IPS DF 6.9 (cell line): ENCODE results near the gene HDDC2.
"Not testable (repeated sequence)": the region's sequence is repeated elsewhere in the genome, so short reads cannot be mapped to it uniquely, and the experiment has no call there.

Source experiments
- DNase-seq: peaks from one replicate; pipeline ENCODE4 v3.0.0-alpha.2; 2013; ENCODE audit warnings: low read depth, low spot score
- H3K27ac ChIP-seq: one replicate; pipeline ENCODE4 v1.5.1; 2013; ENCODE audit warnings: low read length, control low read depth
- H3K27me3 ChIP-seq: 2 replicates; pipeline ENCODE4 v1.6.1; 2013; ENCODE audit warnings: mild to moderate bottlenecking, low read length; ENCODE audit not compliant: control insufficient read depth, insufficient read depth
- H3K36me3 ChIP-seq: 2 replicates; pipeline ENCODE4 v1.6.1; 2013; ENCODE audit warnings: low read length; ENCODE audit not compliant: control insufficient read depth, insufficient read depth
- H3K4me1 ChIP-seq: 2 replicates; pipeline ENCODE4 v1.6.1; 2013; ENCODE audit warnings: low read length; ENCODE audit not compliant: control insufficient read depth, insufficient read depth
- H3K4me3 ChIP-seq: 2 replicates; pipeline ENCODE4 v1.5.1; 2013; ENCODE audit warnings: mild to moderate bottlenecking, low read length
- H3K9me3 ChIP-seq: 2 replicates; pipeline ENCODE4 v1.6.1; 2013; ENCODE audit warnings: low read length, inconsistent platforms; ENCODE audit not compliant: control insufficient read depth, insufficient read depth
- WGBS: extraction: QIAGEN DNeasy Blood & Tissue Kit; methylation state at CpG from one replicate; pipeline ENCODE4 v1.1.7; 2013; ENCODE audit warnings: mixed read lengths, missing lambda C conversion rate; ENCODE audit not compliant: insufficient read length, insufficient coverage; 5-methylcytosine and 5-hydroxymethylcytosine counted together

The HDDC2 gene

DNA sequence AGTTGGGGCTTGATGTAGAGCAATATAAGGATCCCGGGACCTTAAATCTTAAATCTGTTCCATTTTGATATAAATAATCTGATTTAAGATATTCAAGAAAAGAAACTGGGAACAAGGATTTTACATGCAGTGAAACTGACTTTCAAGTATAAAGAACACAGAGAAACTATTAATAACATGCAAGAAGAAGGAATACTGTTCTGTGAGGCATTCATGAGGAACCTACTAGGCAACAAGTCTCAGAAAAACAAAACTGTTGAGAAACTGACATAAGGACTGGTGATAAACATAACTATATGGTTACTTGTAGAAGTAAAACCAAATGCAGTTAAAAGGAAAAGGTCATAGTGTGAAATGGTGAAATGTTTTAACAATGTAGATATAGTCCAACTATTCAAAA is 15.8 kb downstream of the HDDC2 start:
- WGBS, result no CpG with 5 or more reads among the region's 1 CpG
- H3K27ac ChIP-seq, result no peak overlapping the region
- H3K4me1 ChIP-seq, result no peaks in the 10 kb centered on the region
- no peak for DNase-seq
- H3K27me3 ChIP-seq, result no peaks in the 10 kb centered on the region
- H3K4me3 ChIP-seq, result no peak overlapping the region
- 0 out of 2 replicates have a peak, but pooled peaks cover 3% of the 10 kb centered on the region for H3K36me3 ChIP-seq
- H3K9me3 ChIP-seq, result no peaks in the 10 kb centered on the region

DNA sequence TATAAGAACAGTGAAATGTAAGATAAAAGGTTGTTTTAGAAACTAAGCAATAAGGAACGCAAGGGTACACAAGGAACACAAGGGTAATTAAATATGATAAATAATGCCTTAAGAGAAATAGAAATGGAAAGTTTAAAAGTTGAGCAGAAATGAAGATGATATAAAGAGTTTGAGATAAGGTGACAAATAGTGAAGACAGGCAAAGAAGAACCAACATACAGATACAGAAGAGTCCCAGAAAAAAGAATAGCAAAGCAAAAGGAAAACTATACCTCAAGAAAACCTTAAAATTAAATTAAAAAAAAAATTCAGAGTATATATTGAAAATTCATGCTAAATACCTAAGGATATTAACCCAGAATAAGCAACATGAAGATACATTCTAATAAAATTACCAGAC is 16.4 kb downstream of the HDDC2 start:
- H3K4me1 ChIP-seq, result no peaks in the 10 kb centered on the region; the same call in 1 of the 2 replicates
- H3K36me3 ChIP-seq, result 0 out of 2 replicates have a peak, but pooled peaks cover 5% of the 10 kb centered on the region
- H3K27ac ChIP-seq, result no peak overlapping the region
- no peak overlapping the region for H3K4me3 ChIP-seq
- H3K9me3 ChIP-seq, result no peaks in the 10 kb centered on the region
- 100% methylated on average over 1 of the region's 1 CpG for WGBS
- no peaks in the 10 kb centered on the region for H3K27me3 ChIP-seq
- DNase-seq, result no peak

DNA sequence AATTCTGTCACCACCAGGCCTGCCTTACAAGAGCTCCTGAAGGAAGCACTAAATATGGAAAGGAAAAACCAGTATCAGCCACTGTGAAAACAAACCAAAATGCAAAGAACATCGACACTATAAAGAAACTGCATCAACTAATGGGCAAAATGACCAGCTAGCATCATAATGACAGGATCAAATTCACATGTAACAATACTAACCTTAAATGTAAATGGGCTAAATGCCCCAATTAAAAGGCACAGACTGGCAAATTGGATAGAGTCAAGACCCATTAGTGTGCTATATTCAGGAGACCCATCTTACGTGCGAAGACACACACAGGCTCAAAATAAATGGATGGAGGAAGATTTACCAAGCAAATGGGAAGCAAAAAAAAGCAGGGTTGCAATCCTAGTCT is 19.3 kb downstream of the HDDC2 start:
- DNase-seq, H3K36me3 ChIP-seq, H3K9me3 ChIP-seq, H3K27me3 ChIP-seq, H3K4me3 ChIP-seq, H3K4me1 ChIP-seq, H3K27ac ChIP-seq: not testable (repeated sequence)
- no CpG with 5 or more reads among the region's 3 CpGs for WGBS

DNA sequence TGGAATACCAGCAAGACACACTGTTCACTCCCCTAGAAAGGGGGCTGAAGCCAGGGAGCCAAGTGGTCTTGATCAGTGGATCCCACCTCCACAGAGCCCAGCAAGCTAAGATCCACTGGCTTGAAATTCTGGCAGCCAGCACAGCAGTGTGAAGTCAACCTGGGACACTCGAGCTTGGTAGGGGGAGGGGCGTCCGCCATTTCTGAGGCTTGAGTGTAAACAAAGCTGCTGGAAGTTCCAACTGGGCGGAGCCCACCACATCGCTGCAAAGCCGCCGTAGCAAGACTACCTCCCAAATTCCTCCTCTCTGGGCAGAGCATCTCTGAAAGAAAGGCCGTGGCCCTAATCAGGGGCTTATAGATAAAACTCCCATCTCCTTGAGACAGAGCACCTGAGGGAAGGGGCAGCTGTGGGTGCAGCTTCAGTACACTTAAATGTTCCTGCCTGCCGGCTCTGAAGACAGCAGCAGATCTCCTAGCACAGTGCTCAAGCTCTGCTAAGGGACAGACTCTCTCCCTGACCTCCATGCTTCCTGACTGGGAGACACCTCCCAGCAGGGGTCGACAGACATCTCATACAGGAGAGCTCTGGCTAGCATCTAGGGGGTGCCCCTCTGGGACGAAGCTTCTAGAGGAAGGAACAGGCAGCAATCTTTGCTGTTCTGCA is 21.3 kb downstream of the HDDC2 start:
- H3K36me3 ChIP-seq, H3K9me3 ChIP-seq, H3K4me1 ChIP-seq, H3K27ac ChIP-seq, H3K4me3 ChIP-seq, H3K27me3 ChIP-seq, DNase-seq: not testable (repeated sequence)
- WGBS, result no CpG with 5 or more reads among the region's 11 CpGs

GRCh38 chr6:125279961-125280360 is 21.8 kb downstream of the HDDC2 start:
- H3K4me3 ChIP-seq, result no peak overlapping the region
- WGBS, result no CpG with 5 or more reads among the region's 7 CpGs
- H3K4me1 ChIP-seq, result peaks cover 2% of the 10 kb centered on the region; the same call in 1 of the 2 replicates
- no peak for DNase-seq
- H3K9me3 ChIP-seq, result no peaks in the 10 kb centered on the region
- no peak overlapping the region for H3K27ac ChIP-seq
- H3K27me3 ChIP-seq, result no peaks in the 10 kb centered on the region
- peaks cover 2% of the 10 kb centered on the region; the same call in 1 of the 2 replicates for H3K36me3 ChIP-seq

- peaks cover 2% of the 10 kb centered on the region; the same call in 1 of the 2 replicates for H3K36me3 ChIP-seq
- WGBS, result no CpG with 5 or more reads among the region's 1 CpG
- H3K4me3 ChIP-seq, result no peak overlapping the region
Observed at GRCh38 chr6:125277838-125278237, 23.9 kb downstream of the HDDC2 start.

DNA sequence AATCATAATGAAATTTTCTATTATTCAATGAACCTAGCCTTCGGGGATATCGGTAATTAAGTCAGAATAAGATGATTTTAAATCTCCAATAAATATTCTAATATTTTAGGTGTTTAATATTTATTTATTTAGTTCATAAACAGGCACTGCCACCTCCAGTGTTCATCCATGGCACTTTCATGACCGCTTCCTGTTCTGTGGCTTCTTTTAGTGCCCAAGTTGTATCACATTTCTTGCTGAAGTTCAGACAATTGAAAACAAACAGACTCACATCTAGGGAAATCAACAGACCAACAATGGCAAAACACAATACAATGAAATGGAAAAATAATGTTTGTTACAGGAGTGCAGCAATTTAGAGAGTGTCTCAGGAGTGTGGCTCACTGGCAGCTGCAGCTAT is 26.0 kb downstream of the HDDC2 start:
- whole genome bisulfite sequencing, result no CpG with 5 or more reads among the region's 3 CpGs
- Histone ChIP-seq H3K4me1 (peaks cover 2% of the 10 kb centered on the region; the same call in 1 of the 2 replicates), H3K36me3 (peaks cover 2% of the 10 kb centered on the region; the same call in 1 of the 2 replicates), H3K9me3 (no peaks in the 10 kb centered on the region), H3K27ac (no peak overlapping the region), H3K27me3 (no peaks in the 10 kb centered on the region), H3K4me3 (no peak overlapping the region)
- DNase-seq, result no peak

More at GRCh38 chr6:125277838-125278237, 23.9 kb downstream of the HDDC2 start:
- Histone ChIP-seq H3K9me3 (no peaks in the 10 kb centered on the region), H3K27me3 (no peaks in the 10 kb centered on the region), H3K4me1 (peaks cover 2% of the 10 kb centered on the region; the same call in 1 of the 2 replicates), H3K27ac (no peak overlapping the region)
- DNase-seq, result no peak

DNA sequence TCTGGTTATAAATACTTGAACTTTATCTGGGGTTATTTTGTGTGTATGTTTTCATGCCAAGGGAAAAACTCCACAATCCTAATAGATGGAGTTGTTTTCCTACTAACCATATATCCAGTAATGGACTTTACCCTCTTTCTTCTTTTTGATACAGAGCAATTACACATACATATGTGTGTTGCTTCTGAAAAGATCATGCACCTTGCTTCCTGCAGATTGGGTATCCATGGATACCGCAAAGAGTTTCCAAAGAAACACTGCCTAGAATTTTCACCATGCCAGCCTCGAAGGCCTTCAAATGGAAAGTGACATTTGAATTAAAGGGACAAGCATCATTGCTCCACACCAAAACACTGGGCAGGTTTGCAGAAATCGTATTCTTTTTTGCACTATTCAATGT is 26.8 kb downstream of the HDDC2 start:
- Histone ChIP-seq H3K4me3 (no peak overlapping the region), H3K27me3 (no peaks in the 10 kb centered on the region), H3K9me3 (no peaks in the 10 kb centered on the region), H3K27ac (no peak overlapping the region), H3K36me3 (no peaks in the 10 kb centered on the region; the same call in 1 of the 2 replicates), H3K4me1 (0 out of 2 replicates have a peak, but pooled peaks cover under 1% of the 10 kb centered on the region)
- no peak for DNase-seq
- WGBS, result no CpG with 5 or more reads among the region's 3 CpGs

GRCh38 chr6:125273965-125274364 is 27.8 kb downstream of the HDDC2 start:
- Histone ChIP-seq H3K4me3 (no peak overlapping the region), H3K9me3 (no peaks in the 10 kb centered on the region), H3K27me3 (no peaks in the 10 kb centered on the region), H3K27ac (no peak overlapping the region), H3K36me3 (no peaks in the 10 kb centered on the region; the same call in 1 of the 2 replicates), H3K4me1 (no peaks in the 10 kb centered on the region)
- no peak for DNase-seq
- no CpG with 5 or more reads among the region's 7 CpGs for WGBS

DNA sequence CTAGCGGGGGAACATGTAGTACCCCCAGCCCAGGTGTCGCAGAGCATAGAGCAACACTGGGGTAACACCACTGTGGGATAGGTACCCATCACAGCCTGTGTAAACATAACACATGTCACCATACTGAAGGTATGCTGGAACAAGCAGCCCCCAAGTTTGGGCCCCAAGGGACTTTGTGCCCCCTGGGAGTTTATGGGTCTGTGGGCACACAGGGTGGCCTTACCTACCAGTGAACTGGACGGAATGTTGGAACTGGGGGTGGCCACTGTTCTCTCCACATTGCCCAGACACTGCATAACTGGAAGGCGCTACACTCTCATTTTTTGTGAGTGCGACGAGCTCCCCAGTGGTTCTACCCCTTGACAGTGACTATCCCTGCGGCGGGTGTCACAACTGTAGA is 28.5 kb downstream of the HDDC2 start:
- no peaks in the 10 kb centered on the region for H3K27me3 ChIP-seq
- no peaks in the 10 kb centered on the region for H3K4me1 ChIP-seq
- H3K9me3 ChIP-seq, result no peaks in the 10 kb centered on the region
- no CpG with 5 or more reads among the region's 8 CpGs for WGBS
- no peak overlapping the region for H3K4me3 ChIP-seq
- H3K27ac ChIP-seq, result no peak overlapping the region
- H3K36me3 ChIP-seq, result no peaks in the 10 kb centered on the region; the same call in 1 of the 2 replicates
- DNase-seq, result no peak
